HG03066 (cell line): ENCODE results near the gene OVOL3.

Experiments used
- ATAC-seq: cut with Tn5 transposase; IDR thresholded peaks from one replicate; pipeline ENCODE4 v1.9.1; 2021; ENCODE audit warnings: low read depth; ENCODE audit not compliant: unreplicated experiment

Gene OVOL3

DNA sequence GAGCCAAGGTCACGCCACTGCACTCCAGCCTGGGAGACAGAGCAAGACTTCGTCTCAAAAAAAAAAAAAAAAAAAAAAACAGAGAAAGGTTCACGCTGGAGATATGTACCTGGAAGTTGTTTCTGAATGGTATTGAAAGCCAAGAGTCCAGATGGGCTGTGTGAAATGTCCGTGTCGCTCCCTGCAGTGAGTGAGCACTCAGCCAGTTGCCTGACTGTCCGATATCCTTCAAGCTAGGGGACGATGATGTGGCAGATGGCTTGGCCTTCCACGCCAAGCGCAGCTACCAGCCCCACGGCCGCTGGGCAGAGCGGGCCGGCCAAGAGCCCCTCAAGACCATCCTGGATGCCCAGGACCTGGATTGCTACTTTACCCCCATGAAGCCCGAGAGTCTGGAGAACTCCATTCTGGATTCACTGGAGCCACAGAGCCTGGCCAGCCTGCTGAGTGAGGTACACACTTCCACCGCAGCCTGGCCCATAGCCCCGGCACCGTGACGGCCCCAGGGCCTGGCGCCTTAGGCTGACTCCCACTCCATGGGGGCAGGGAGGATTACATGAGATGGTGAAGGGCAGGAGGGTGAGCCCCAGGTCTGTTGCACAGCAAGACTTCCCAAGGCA lies 11.7 kb upstream of the OVOL3 start:
- no peak for ATAC-seq

DNA sequence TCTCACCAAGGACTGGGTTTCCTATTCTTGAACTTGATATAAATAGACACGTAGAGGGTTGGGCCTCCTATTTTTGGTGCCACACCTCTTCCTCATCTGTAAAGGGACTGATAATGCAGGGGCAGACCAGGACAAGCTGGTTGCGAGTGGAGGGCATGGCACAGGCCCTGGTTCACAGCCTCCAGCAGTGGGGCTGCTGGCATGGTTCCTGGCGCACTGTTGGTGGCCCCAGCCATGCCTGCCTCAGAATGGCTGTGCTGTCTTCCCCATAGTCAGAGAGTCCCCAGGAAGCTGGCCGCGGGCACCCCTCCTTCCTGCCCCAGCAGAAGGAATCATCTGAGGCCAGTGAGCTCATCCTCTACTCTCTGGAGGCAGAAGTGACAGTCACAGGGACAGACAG lies 10.5 kb upstream of the OVOL3 start:
- no peak for ATAC-seq

DNA sequence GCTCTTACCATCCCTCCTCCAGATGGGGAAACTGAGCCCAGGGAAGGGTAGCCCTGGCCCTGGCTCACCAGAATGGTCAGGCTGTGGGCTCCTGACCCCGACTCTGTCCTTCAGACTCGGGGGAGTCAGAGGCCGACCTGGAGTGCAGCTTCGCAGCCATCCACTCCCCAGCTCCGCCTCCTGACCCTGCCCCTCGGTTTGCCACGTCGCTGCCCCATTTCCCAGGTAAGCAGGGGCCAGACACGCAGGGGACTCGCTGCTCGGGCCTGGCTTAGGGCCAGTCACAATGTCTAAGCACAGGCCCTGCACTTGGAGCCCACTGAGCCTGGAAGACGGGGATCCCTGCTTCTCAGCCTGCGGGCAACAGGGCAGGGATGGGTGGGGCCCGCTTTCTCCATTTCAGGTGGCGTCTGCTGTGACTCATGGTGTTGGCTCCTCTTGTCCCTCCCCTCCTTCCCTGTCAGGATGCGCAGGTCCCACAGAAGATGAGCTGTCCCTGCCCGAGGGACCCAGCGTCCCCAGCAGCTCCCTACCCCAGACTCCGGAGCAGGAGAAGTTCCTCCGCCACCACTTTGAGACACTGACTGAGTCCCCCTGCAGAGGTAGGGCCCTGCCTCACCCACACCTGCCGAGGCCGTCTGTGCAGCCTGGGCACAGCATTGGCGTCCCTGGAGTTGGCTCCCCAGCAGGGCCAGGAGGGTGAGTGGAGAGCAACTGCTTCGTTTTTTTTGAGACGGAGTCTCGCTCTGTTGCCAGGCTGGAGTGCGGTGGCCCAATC lies 9.2 kb upstream of the OVOL3 start:
- no peak for ATAC-seq

DNA sequence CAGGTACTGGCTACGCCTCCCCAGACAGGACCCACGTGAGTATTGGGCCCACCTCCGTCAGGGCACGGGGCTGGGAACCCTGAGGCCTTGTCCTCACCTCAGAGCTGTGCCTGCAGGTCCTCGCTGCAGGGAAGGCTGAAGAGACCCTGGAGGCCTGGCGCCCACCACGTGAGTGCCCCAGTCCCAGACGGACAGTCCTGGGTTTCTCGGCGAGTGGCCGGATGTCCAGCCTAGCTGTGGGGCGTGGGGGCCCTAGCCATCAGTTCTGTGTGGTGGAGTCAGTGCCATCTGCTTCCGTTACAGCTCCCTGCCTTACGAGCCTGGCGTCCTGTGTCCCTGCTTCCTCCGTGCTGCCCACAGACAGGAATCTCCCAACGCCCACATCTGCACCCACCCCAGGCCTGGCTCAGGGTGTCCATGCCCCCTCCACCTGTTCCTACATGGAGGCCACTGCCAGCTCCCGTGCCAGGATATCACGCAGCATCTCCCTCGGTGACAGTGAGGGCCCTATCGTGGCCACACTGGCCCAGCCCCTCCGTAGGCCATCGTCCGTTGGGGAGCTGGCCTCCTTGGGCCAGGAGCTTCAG lies 7.8 kb upstream of the OVOL3 start:
- no peak for ATAC-seq

DNA sequence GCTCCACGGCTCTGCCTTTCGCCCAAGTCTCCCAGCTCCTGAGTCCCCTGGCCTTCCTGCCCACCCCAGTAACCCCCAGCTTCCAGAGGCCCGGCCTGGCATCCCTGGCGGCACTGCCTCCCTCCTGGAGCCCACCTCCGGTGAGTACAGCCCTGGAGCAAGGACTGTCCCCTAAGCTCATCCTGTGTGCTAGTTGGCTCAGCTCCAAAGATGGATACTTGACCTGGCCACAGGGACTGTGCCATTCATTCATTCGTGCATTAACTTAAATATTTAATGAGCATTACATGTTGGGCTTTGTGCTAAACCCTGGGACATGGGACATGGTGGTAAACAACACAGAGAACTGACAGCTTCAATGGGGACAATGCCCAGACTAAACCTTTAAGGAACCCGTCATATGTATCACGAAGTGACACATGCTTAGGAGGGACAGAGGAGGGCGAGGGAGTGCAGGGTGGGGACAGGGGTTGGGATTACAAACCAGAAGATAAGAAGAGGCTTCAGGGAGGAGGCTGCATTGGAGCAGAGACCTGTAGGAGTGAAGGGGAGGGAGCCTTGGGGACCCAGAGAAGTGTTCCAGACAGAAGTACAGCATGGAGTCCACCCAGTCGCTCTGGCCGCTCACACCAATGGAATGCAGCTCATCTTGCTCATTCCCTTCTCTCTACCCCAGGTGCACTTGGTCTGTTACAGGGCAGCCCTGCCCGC lies 6.9 kb upstream of the OVOL3 start:
- ATAC-seq = no peak

DNA sequence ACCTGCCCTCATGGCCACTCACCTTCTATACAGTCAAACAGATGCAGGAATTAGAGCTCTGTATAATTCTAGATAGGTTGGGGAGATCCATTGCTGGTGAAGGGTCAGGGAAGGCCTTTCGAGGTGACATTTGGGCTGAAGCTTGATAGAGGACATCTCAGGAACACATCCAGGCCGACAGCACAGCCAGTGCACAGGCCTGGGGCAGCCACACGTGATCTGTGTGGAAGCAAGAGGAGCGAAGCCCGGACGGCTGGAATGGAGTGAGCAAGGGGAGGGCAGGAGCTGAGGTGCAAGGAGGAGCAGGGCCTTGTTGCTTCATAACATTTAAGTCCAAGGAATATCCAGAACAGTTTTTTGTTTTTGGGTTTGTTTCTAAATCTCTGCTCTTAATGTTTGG lies 4.5 kb upstream of the OVOL3 start:
- ATAC-seq = no peak

DNA sequence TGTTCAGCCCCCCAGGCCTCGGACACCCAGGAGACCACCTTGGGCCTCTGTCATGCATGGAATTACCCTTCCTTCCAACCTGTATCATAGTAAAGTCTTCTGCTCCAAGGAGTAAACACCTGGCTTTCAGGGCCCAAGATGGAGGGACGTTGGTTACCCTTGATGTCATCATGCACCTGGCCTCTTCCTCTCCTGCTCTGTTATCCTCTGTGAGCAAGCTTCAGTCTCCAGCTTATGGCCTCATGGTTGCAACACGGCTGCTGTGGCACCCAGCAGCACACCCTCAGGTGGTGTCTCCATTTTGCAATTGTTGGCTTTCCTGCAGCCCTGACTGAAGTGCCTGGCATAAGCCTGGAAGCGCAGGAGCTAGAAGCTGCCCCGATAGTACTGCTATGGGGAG lies 4.0 kb upstream of the OVOL3 start:
- no peak for ATAC-seq

DNA sequence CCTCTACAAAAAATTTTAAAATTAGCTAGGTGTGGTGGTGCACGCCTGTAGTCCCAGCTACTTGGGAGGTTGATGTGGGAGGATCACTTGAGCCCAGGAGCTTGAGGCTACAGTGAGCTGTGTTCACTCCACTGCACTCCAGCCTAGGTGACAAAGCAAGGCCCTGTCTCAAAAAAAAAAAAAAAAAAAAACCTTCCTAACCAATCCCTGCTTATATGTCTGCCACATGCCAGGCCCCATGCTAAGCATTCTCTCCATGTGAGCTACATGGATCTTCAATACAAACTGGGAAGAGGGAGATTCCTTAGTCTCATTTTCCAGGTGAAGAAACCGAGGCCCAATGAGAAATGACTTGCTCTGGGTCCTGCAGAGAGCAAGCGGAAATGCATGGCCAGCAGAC lies 2.3 kb upstream of the OVOL3 start:
- no peak for ATAC-seq

DNA sequence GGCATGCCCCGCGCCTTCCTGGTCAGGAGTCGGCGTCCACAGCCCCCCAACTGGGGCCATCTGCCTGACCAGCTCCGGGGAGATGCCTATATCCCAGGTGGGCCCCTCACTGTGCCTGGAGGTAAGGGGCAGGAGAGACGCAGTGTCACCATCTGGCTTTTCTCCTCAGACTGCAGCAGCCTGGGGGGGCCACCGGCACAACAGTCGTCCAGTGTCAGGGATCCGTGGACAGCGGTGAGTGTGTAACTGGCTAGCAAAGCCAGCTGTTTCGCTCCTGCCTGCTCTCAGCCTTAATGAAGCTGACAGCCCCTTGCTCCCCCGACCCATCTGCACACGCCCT lies 227 bp downstream of the OVOL3 start:
- ATAC-seq = no peak

DNA sequence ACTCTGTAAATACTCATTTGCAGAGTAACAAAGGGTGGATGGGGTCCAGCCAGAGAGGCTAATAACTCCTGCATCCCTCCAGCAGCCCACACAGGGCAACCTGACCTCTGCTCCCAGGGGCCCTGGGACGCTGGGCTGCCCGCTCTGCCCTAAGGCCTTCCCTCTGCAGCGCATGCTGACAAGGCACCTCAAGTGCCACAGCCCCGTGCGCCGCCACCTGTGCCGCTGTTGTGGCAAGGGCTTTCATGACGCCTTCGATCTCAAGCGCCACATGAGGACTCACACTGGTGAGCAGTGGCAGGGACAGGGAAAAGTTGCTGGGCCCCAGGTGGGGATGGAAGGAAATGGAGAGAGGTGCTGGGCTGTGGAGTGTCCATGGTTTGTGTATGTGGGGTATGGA lies 1.7 kb downstream of the OVOL3 start:
- no peak for ATAC-seq

DNA sequence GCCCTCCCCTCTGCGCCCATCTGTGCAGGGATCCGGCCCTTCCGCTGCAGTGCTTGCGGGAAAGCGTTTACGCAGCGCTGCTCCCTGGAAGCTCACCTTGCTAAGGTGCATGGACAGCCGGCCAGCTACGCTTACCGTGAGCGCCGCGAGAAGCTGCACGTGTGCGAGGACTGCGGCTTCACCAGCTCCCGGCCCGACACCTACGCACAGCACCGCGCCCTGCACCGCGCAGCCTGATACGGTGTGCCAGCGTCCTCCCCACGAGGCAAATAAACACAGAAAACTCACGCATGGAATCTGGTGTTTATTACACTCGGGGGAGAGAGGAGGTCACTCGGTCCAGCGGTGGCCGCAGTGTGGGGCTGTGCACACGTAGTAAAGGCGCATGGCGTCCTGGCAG lies 2.5 kb downstream of the OVOL3 start:
- no peak for ATAC-seq

DNA sequence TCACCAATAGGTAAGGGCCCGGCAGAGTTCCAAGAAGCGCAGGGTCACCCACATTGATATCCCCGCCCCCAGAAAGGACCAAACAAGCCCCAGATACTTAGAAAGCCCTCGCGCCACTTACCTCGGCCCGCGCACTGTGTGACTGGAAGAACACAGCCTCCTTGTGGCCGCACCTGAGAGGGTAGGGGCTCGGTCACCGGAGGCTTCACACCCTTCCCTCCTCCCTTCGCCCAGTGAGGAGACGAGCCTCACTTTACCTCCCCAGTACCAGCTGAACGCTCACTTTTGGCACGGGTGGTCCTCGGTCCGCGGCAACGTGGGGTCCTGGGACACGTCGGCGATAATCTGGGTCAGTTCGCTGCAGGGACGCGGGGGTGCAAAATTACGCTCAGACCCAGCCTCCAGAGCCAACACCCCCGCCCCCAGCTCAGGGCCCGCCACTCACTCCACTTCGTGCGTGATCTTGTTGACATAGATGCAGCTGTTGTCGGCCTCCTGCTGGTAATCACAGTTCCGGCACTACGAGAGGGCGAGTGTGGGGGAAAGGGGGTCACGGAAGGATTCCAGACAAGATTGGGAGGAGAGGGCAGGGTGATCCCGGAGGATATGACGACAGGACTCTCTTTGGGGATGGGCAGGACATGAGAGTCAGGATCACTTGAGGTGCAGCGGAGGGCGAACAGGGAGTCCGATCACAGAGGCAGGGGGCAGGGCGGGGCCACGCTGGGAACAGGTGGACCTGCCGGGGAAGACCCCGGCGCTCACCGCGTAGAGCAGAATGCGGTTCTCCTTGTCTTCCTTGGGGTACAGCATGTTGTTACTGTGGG lies 3.2 kb downstream of the OVOL3 start:
- no peak for ATAC-seq

DNA sequence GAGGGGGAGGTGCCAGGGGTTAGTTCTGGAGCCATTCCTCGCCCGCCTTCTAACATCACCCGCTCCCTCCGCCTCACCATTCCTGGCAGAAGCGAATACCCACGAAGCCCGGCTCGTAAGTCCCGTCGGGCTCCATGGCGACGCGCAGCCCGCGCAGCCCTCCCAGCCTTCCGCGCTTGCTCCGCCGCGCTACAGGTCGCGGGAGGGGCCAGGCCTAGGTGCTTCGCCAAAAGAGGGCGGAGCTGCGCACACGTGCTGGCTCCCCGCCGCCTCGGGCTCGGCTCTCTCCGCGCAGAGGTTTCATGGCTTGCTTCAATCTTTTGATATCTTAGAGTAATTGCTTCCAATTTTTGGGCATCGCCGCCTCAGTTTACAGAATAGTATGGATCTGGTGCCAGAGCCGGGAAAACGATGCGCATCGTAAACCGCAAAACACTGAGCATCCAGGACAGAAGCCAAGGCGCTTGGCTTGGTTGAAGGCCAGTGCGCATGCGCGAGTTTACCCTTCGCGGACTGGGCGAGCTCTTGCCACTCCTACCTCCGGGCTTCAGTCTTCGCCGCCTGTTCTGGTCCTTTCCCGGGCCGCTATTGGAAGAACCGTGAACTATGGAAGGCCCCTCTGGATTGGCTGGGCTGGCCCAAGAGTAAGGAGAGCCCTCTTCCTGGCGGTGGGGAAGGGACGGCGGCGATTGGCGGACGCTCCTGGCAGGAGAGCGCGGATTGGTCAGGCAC lies 3.9 kb downstream of the OVOL3 start, which contains the start of gene POLR2I:
Gene POLR2I, minus strand, starts transcription at position 155 of the 732 bp plus-strand sequence. Its CDS starts 19 bp downstream, at position 136.
- ATAC-seq = peak; percentile 84

DNA sequence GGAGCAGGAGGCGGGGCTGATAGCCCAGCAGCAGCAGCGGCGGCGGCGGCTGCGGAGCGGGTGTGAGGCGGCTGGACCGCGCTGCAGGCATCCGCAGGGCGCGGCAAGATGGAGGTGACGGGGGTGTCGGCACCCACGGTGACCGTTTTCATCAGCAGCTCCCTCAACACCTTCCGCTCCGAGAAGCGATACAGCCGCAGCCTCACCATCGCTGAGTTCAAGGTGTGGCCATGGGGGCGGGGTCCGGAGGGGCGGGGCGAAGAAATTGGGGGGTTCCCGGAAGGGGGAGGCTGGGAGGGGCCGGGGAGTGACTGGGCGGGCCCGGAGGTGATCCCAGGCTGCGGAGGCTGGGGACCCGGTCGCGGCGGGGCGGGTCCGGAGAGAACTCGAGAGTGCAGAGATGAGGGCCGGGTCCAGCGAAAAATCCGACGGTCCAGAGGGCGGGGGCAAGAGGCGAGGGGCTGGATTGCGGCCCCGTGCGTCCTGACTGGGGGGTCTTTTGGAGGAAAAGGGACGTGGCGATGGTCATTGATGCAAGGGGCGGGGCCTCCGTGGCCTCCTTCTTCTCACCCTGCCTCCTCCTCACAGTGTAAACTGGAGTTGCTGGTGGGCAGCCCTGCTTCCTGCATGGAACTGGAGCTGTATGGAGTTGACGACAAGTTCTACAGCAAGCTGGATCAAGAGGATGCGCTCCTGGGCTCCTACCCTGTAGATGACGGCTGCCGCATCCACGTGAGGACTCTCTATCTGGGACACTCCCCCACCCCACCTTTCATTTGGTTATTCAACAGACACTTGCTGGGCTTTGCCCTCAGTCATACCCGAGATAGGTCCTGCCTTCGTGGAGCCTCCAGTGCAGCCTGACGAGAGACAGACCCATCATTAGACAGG lies 4.8 kb downstream of the OVOL3 start, which contains the start of gene TBCB:
Gene TBCB, plus strand, starts transcription at position 16 of the 891 bp plus-strand sequence. Its CDS starts 93 bp downstream, at position 109.
- peak; percentile 36 for ATAC-seq

DNA sequence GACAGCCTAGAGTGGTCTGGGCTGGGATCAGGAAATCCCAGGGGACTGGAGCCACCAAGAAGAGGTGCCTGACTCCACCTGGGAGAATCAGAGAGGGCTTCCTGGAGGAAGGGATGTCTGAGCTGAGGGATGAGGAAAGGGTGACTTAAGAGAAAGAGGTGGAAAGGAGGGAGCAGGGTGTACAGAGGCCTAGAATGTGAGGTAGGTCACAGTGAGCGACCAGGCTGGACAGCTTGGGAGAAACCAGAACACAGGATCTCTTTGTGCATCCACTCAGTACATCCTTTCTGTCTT lies 5.3 kb downstream of the OVOL3 start:
- ATAC-seq = no peak

DNA sequence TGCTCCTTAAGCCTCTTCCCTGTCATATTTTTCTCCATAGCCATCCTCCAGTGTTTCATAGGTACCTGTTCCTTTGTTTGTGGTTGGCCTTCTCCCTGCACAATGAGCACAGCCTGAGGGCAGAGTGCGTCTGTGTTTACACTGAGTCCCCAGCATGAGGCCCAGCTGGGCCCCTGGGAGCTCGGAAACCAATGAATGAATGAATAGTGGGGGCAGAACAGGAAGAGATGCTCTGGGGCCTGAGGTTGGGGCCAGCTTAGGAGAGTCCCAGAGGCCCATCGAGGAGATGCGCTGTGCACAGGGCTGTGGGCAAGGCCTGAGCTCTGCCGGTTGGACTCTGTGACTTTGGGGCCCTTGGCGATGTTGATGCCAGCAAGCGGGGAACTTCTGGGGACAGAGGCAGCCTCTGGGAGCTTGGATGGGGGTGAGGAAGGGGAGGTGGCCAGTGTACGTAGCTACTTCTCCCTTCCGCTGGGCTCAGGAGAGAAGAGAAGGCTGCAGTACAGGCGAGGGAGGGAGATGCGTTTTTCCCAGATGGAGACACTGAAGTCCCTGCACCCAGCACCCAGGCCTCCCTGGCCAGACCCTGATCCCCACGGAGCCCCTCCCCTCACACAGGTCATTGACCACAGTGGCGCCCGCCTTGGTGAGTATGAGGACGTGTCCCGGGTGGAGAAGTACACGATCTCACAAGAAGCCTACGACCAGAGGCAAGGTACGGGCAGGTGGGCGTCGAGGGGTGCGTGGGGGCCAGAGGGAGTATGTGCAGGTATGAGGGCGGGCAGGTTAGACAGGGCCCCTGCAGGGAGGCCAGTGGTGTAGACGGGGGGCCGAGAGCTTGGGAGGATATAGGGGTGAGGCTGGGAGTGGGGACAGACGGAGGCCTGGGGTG lies 9.4 kb downstream of the OVOL3 start:
- ATAC-seq = no peak

DNA sequence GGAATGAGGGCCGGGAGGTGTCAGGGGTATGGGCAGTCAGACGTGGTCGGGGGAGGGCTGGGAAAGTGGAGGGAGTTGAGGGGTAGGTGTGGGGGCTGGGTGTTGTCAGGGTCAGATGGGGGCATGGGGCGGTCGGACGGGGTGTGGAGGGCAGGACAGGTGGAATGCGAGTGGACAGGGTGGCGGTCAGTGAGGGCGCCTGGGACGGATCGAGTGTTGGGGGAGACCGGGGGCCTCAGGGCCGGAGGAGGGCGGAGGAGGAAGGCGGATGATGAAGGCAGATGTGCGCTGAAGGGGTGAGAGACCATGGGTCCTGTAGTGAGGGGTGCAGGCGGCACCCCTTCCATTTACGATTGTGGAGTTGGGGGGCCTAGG lies 10.0 kb downstream of the OVOL3 start:
- ATAC-seq = no peak

DNA sequence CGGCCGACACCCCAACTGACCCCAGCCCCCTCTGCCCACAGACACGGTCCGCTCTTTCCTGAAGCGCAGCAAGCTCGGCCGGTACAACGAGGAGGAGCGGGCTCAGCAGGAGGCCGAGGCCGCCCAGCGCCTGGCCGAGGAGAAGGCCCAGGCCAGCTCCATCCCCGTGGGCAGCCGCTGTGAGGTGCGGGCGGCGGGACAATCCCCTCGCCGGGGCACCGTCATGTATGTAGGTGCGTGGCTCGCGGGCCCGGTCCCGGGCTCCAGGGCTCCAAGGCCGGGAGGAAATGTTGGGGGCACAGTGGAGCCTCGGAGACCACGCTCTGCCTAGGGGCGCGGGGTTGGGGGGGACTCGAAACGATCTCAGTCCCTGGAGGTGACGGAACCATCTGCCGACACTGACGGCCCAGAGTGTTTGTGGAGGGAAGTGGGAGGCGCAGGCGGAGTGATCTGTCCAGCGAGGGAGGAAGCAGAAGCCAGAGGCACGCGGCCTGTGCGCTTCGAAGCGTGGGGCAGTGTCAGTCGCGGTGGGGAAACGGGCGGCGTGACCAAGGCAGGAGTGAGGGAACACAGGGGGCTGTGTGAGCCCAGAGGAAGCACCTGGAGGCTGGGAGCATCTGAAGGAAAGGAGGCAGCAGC lies 10.7 kb downstream of the OVOL3 start:
- ATAC-seq = no peak
